Central memory CD8-positive, alpha-beta T cell (primary cell): Measurements from ENCODE around the gene ENOX1.

Experiments
- ATAC-seq: fragments of 150-1000 bp; cut with Tn5 transposase; replicated peaks from 2 replicates; pipeline ENCODE4 v1.10.0; 2022; ENCODE audit warnings: mild to moderate bottlenecking, moderate FRiP score, moderate number of reproducible peaks; ENCODE audit not compliant: poor library complexity, severe bottlenecking; ENCODE audit errors: extremely low read depth
- DNase-seq, 2 donors: peaks; one replicate each; pipeline ENCODE4 v3.0.0; 2021; ENCODE audit warnings: low spot score in 2 of 2
- H3K27ac Mint-ChIP-seq: one replicate; pipeline ENCODE4 v1.8.0; 2022; ENCODE audit warnings: low read depth, mild to moderate bottlenecking, moderate library complexity, mixed read lengths
- H3K27me3 Mint-ChIP-seq: one replicate; pipeline ENCODE4 v1.8.0; 2022; ENCODE audit warnings: mixed read lengths
- H3K36me3 Mint-ChIP-seq: one replicate; pipeline ENCODE4 v1.8.0; 2022; ENCODE audit warnings: mild to moderate bottlenecking, moderate library complexity, mixed read lengths; ENCODE audit not compliant: insufficient read depth
- H3K4me1 Mint-ChIP-seq: one replicate; pipeline ENCODE4 v1.8.0; 2022; ENCODE audit warnings: mixed read lengths
- H3K4me3 Mint-ChIP-seq: one replicate; pipeline ENCODE4 v1.8.0; 2022; ENCODE audit warnings: mild to moderate bottlenecking, moderate library complexity, mixed read lengths
- H3K9me3 Mint-ChIP-seq: one replicate; pipeline ENCODE4 v1.8.0; 2022; ENCODE audit warnings: mixed read lengths

The ENOX1 gene

GRCh38 chr13:43289470-43290255, 497.1 kb downstream of the ENOX1 start:
- ATAC-seq (no peak), DNase-seq (no peak)
- Mint-ChIP-seq H3K27ac (no peak overlapping the region), H3K4me1 (no peaks in the 10 kb centered on the region), H3K36me3 (peaks cover 3% of the 10 kb centered on the region), H3K4me3 (no peak overlapping the region), H3K9me3 (no peaks in the 10 kb centered on the region), H3K27me3 (peaks cover 26% of the 10 kb centered on the region)

- no peak for DNase-seq
- Mint-ChIP-seq H3K36me3 (peaks cover 3% of the 10 kb centered on the region), H3K9me3 (no peaks in the 10 kb centered on the region), H3K27me3 (peaks cover 38% of the 10 kb centered on the region), H3K4me3 (no peak overlapping the region), H3K27ac (no peak overlapping the region), H3K4me1 (no peaks in the 10 kb centered on the region)
- ATAC-seq, result no peak
Measured at GRCh38 chr13:43286751-43287150, 500.0 kb downstream of the ENOX1 start.

GRCh38 chr13:43285933-43286597, 500.7 kb downstream of the ENOX1 start:
- Mint-ChIP-seq H3K27ac (no peak overlapping the region), H3K4me3 (no peak overlapping the region), H3K27me3 (peaks cover 44% of the 10 kb centered on the region)

GRCh38 chr13:43284162-43284561, 502.6 kb downstream of the ENOX1 start:
- Mint-ChIP-seq H3K36me3 (peaks cover 3% of the 10 kb centered on the region), H3K9me3 (no peaks in the 10 kb centered on the region), H3K27me3 (peaks cover 32% of the 10 kb centered on the region), H3K4me1 (no peaks in the 10 kb centered on the region), H3K4me3 (no peak overlapping the region), H3K27ac (no peak overlapping the region)
- ATAC-seq, result no peak
- DNase-seq, result no peak

More at GRCh38 chr13:43285933-43286597, 500.7 kb downstream of the ENOX1 start:
- DNase-seq (no peak), ATAC-seq (no peak)
- Mint-ChIP-seq H3K9me3 (no peaks in the 10 kb centered on the region), H3K4me1 (no peaks in the 10 kb centered on the region), H3K36me3 (peaks cover 3% of the 10 kb centered on the region)

- DNase-seq (no peak), ATAC-seq (no peak)
- H3K4me1 Mint-ChIP-seq, result no peaks in the 10 kb centered on the region
- H3K27ac Mint-ChIP-seq, result no peak overlapping the region
- H3K27me3 Mint-ChIP-seq, result peaks cover 38% of the 10 kb centered on the region
- H3K9me3 Mint-ChIP-seq, result no peaks in the 10 kb centered on the region
- no peaks in the 10 kb centered on the region for H3K36me3 Mint-ChIP-seq
- H3K4me3 Mint-ChIP-seq, result no peak overlapping the region
Measured at GRCh38 chr13:43279696-43280095, 507.1 kb downstream of the ENOX1 start.

- H3K27ac Mint-ChIP-seq, result no peak overlapping the region
- H3K4me3 Mint-ChIP-seq, result no peak overlapping the region
- H3K36me3 Mint-ChIP-seq, result no peaks in the 10 kb centered on the region
- ATAC-seq, result no peak
- DNase-seq, result no peak
- H3K4me1 Mint-ChIP-seq, result no peaks in the 10 kb centered on the region
- H3K9me3 Mint-ChIP-seq, result no peaks in the 10 kb centered on the region
- peaks cover 34% of the 10 kb centered on the region for H3K27me3 Mint-ChIP-seq
Measured at GRCh38 chr13:43278127-43278526, 508.6 kb downstream of the ENOX1 start.

GRCh38 chr13:43277142-43277541, 509.6 kb downstream of the ENOX1 start:
- peaks cover 34% of the 10 kb centered on the region for H3K27me3 Mint-ChIP-seq
- no peak for ATAC-seq
- H3K9me3 Mint-ChIP-seq, result no peaks in the 10 kb centered on the region
- H3K36me3 Mint-ChIP-seq, result no peaks in the 10 kb centered on the region
- no peaks in the 10 kb centered on the region for H3K4me1 Mint-ChIP-seq
- DNase-seq, result no peak
- no peak overlapping the region for H3K27ac Mint-ChIP-seq
- H3K4me3 Mint-ChIP-seq, result no peak overlapping the region

- no peak overlapping the region for H3K4me3 Mint-ChIP-seq
- H3K27me3 Mint-ChIP-seq, result peaks cover 28% of the 10 kb centered on the region
- no peaks in the 10 kb centered on the region for H3K4me1 Mint-ChIP-seq
- no peaks in the 10 kb centered on the region for H3K36me3 Mint-ChIP-seq
- H3K27ac Mint-ChIP-seq, result no peak overlapping the region
- ATAC-seq (no peak), DNase-seq (no peak)
- H3K9me3 Mint-ChIP-seq, result no peaks in the 10 kb centered on the region
Measured at GRCh38 chr13:43274881-43275280, 511.9 kb downstream of the ENOX1 start.

- Mint-ChIP-seq H3K27me3 (peaks cover 28% of the 10 kb centered on the region), H3K36me3 (no peaks in the 10 kb centered on the region), H3K4me3 (no peak overlapping the region), H3K9me3 (no peaks in the 10 kb centered on the region), H3K27ac (no peak overlapping the region), H3K4me1 (no peaks in the 10 kb centered on the region)
- ATAC-seq (no peak), DNase-seq (no peak)
Measured at GRCh38 chr13:43273362-43273761, 513.4 kb downstream of the ENOX1 start.

- Mint-ChIP-seq H3K4me1 (no peaks in the 10 kb centered on the region), H3K36me3 (no peaks in the 10 kb centered on the region), H3K27me3 (peaks cover 28% of the 10 kb centered on the region), H3K9me3 (no peaks in the 10 kb centered on the region), H3K4me3 (no peak overlapping the region), H3K27ac (no peak overlapping the region)
- ATAC-seq (no peak), DNase-seq (no peak)
Measured at GRCh38 chr13:43272851-43273250, 513.9 kb downstream of the ENOX1 start.

- no peak overlapping the region for H3K27ac Mint-ChIP-seq
- ATAC-seq, result no peak
- H3K4me3 Mint-ChIP-seq, result no peak overlapping the region
- DNase-seq, result no peak
- no peaks in the 10 kb centered on the region for H3K36me3 Mint-ChIP-seq
- no peaks in the 10 kb centered on the region for H3K4me1 Mint-ChIP-seq
- H3K27me3 Mint-ChIP-seq, result peaks cover 33% of the 10 kb centered on the region
- no peaks in the 10 kb centered on the region for H3K9me3 Mint-ChIP-seq
Measured at GRCh38 chr13:43271152-43271551, 515.6 kb downstream of the ENOX1 start.

- H3K36me3 Mint-ChIP-seq, result no peaks in the 10 kb centered on the region
- H3K27me3 Mint-ChIP-seq, result peaks cover 24% of the 10 kb centered on the region
- H3K4me3 Mint-ChIP-seq, result no peak overlapping the region
- no peaks in the 10 kb centered on the region for H3K4me1 Mint-ChIP-seq
- H3K27ac Mint-ChIP-seq, result no peak overlapping the region
- ATAC-seq, result no peak
- H3K9me3 Mint-ChIP-seq, result no peaks in the 10 kb centered on the region
- no peak for DNase-seq
Measured at GRCh38 chr13:43270130-43270830, 516.5 kb downstream of the ENOX1 start.
